Activated T-helper 1 cell treated with Interleukin-2 at 50 U/mL for 16 hours (primary cell): ENCODE measurements around the gene IL18RAP.

ENCODE experiments used
- DNase-seq: peaks from one replicate; pipeline ENCODE4 v3.0.0-alpha.2; 2020; ENCODE audit warnings: low read depth

The IL18RAP gene

DNA sequence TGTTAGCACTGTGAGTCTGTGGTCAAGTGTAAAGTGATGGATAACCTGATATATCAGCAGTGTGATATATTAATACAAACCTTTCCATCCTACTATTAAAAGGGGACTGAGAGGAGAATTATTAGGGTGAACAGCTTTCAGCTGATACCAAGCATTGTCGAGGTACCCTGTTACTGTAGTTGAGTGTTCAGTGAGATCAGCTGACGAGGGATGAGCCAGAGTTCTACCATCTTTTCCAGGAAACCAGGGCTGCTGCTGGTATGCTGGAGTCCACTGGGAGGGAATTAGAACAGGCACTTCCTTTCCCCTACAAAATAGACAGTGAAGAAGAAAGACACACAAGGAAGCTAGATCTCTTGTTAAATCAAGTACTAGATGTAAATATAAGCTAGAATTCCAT lies 408 bp downstream of the IL18RAP start:
- no peak for DNase-seq

DNA sequence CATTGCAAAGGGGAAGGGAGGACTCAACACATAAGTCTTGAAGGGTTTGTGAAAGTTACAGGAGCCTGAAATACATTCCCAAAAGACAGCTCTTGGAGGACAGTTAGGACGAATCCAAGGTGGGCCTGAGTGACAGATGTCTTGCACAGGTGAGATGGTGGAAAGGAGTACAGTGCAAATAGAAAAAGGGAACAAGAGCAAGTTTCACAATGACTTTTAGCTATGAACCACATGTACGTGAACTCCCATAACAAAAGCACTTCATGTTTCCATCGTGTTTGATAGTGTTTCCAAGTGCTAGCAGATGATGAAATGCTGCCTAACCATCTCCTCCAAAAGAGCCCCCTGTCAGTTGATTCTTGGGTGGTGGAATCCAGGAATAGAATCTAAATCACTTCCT lies 1.8 kb downstream of the IL18RAP start:
- DNase-seq = no peak

DNA sequence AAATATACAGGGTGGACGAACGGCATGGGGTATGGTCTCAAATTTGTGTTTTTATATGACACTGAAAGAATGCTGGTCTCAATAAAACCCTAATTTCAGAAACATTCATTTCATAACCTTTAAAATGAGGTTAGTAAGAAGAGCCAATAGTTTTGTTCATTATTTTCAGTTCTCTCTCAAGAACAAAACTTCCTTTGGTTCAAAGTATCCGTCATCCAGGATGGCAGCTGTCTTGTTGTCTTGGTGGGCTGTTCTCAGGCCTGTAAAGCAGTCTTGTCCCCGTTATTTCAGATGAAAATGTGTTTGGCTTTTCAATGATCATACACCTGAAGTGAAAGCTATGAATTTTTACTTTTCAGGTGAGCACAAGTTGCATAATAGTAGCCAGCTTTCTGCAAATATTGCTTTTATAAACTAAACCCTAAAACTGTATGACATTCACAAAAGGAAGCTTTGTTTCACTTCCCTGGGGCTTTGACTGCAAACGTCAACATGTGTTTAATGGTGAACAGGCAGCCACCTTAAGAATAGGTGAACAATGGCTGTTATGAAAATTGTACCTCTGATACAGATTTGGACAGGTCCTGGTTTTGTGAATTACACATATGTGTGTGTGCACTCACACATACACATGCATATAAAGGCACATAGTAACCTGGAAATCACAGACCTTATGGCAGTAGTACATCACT lies 2.6 kb downstream of the IL18RAP start:
- DNase-seq = no peak

DNA sequence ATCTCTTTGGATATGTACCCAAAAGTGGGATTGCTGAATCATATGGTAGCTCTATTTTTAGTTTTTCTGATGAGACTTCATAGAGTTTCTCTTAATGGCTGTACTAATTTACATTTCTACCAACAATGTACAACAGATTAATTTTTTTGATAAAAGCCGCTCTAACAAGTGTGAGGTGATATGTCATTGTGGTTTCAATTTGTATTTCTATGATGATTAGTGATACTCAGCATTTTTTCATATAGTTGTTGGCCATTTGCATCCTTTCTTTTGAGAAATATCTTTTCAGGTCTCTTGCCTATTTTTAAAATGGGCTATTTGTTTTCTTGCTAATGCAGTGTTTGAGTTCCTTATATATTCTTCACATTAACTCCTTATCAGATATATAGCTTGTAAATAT lies 4.3 kb downstream of the IL18RAP start:
- DNase-seq = no peak

DNA sequence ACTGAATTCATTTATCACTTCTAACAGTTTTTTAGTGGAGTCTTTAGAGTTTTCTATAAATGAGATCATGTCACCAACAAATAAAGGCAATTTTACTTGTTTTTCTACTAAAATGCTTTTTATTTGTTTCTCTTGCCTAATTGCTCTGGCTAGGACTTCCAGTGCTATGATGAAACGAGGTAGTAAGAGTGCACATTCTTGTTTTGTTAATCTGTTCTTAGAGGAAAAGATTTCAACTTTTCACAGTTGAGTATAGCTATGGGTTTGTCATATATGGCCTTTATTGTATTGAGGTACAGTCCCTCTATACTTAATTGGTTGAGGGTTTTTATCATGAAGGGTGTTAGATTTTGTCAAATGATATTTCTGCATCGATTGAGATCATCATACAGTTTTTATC lies 5.6 kb downstream of the IL18RAP start:
- no peak for DNase-seq

DNA sequence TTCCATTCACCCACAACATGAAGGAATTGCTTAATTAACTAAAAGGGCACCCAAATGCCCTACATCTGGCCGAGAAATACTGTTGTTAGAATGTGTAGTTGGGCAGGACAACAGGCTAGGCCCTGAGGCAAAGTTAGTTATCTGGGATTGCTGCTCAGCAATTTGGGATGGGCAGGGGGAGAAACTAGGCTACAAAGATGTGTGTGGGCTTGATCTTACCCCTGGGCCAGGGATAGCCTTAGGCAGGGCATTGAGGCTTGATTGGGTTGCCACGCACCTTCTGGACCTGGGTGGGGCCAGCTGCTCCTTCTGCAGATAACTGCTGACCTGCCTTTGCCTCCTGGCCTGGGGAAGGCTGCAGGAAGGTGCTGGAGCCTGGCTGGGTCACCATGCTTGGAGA lies 9.4 kb downstream of the IL18RAP start:
- DNase-seq = no peak

DNA sequence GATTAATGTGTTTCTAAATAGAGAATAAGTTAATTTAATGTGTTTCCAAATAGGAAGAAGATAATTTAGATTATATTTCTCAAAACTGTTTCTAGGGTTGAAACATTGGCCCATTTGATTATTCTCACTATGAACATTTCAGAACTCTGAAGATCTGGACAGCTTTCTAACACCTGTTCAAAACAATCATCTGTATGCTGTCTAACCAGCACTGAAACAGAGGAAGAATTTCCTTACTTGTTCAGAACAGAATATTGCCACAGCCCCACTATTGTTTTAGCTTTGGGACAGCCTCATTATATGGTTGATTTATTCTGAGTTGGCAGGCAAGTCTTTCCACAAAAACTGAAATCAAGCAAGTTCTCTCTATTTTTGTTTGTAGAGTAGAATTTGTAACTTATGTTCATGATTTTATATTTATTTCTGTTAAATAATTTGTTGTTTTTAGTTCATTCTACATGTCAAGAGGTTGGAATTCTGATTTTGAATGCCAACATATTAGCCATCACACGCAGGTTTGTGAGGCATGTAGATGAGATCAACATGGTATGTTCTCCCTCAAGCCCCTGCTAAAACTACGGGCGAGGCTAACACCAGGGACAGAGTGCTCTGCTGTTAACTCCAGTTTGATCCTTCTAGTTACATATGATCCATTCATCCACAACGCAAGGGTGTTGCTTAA lies 11.2 kb downstream of the IL18RAP start:
- no peak for DNase-seq

DNA sequence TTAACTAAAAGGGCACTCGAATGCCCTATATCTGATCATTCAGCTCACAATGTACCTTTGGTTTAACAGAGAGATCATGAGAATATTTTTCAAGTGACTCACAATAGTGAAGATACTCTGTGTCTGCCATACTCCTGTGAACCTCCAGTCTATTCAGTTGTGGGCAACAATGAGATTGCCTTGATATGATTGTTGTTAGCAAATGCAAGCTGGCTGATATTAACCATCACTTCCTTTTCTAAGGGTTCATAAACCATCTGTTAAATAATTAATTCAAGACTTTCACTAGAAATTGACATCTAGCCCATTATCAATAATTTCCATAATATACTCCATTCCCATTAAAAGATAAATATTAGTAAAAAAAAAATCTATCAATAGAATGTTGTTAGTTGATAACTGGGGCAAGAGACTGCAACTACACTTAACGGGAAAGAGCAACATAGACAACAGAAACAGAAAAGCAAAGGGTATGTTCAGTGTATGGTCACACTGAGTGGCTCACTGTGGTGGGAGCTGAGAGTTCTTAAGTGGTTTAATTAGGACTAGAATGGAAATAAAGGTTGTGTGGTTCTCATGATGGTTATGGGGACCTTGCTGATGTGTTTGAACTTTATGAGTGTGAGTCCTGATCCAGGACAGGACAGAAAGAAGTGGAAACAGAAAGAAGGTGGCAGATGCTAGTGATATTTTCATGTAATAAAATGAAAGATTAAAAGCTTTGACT lies 11.9 kb downstream of the IL18RAP start:
- no peak for DNase-seq

DNA sequence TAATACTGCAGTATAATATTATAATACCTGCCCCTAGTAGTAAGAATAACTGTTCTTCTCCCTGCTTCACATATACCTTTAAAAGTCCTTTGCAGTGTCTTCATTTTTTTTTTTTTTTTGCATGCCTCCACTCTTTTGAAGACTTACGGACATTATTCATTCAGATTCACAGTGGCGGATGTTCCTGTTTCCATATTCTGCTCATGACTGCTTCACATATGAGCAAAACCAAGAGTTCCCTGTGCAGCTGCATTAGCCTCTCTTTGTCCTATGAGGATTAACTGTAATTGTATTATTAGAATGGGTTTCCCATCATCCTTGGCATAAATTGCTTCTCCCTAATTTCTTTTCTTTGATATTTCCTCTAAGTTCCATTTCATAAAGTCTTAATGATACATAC lies 12.8 kb downstream of the IL18RAP start:
- no peak for DNase-seq

DNA sequence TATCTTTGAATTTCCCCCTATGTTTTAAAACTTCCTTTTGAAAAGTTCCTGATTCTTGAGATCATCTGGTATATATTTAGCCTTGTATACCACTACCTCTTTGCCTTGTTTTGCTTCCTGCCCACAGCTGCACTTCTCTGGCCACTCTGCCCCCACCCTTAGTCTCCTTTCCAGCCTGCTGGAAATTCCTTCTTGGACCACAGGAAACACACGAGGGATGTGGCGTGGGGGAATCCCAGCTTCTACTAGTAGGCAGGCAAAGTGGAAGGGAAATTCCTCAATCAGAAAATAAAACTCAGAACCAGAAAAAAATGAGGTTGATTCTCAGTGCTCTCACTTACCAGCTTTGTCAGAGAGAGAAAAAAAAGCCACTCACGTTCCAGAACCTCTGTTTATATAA lies 13.4 kb downstream of the IL18RAP start:
- DNase-seq = no peak

DNA sequence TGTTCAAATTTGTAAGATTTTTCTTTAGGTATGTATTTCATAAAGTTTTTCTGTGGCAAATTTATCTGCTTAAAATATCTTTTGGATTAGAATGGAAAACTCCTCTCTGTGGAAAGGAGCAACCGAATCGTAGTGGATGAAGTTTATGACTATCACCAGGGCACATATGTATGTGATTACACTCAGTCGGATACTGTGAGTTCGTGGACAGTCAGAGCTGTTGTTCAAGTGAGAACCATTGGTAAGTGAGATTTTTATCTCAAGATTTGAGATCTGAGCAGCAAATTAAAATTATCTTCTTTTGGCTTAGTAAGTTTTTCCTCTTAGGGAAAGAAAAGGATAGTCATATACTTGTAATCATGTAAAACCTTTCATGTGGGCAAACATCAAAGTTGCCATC lies 14.2 kb downstream of the IL18RAP start:
- no peak for DNase-seq

DNA sequence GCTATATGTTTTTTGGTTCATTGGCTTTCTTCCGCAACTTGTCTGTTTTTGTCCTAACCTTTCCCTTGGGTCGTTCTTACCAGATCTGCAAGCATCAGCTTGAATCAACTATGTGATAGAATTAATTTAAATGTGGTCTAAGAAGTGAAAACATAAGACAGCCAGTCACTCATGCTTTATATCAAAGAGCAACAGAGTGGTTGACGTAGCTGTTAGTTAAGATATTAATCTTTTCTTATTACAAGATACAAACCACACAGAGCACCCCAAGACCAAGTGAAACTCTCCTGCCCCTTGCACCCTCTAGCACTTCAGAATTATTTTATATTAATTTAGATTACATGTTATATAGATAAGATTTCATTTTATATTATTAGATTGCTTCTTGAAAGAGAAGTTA lies 15.2 kb downstream of the IL18RAP start:
- DNase-seq = no peak

DNA sequence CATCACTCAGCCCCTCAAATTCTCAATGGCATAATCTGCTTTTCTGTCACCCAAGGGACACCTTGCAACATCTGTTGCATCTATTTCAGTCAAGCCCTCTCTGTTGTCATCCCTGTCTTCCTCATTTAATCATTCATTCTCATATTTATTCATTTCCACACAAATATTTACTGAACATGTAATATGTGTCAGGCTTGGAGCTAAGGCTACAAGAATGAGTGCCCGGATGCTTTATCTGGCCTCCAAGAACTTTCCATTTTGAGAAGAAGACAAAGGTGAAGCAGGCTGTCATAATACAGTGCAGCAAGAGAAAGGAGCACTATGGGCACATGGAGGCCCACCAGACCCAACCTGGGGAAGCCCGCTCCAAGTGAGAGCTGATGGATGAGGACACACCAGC lies 15.6 kb downstream of the IL18RAP start:
- DNase-seq = no peak

DNA sequence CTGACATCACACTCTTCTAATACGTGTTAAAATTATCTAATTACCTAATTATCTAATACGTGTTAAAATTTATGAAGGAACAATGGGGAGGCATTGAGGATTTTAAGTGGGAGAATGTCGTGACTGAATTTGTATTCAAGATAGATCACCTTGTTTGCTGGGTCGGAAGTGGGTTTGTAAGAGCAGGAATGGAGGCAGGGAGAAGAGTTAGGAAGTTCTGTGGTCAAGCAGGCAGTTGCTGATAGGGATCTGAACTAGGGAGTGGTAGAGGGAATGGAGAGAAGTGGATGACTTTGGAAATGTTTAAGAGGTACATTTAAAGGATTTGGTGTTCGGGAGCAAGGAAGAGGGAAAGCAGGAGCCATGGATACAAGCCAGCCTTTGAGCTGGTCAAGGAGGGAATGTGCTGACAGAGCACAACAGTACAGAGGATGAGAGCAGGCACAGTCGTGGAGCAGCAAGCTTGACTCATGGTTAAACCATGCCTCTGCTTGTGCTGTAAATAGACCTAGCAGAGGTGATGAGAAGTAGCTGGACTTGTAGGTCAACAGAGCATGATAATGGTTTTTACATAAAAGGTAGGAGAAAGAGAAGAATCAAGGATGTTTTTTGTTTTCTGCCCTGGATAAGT lies 16.2 kb downstream of the IL18RAP start:
- no peak for DNase-seq

DNA sequence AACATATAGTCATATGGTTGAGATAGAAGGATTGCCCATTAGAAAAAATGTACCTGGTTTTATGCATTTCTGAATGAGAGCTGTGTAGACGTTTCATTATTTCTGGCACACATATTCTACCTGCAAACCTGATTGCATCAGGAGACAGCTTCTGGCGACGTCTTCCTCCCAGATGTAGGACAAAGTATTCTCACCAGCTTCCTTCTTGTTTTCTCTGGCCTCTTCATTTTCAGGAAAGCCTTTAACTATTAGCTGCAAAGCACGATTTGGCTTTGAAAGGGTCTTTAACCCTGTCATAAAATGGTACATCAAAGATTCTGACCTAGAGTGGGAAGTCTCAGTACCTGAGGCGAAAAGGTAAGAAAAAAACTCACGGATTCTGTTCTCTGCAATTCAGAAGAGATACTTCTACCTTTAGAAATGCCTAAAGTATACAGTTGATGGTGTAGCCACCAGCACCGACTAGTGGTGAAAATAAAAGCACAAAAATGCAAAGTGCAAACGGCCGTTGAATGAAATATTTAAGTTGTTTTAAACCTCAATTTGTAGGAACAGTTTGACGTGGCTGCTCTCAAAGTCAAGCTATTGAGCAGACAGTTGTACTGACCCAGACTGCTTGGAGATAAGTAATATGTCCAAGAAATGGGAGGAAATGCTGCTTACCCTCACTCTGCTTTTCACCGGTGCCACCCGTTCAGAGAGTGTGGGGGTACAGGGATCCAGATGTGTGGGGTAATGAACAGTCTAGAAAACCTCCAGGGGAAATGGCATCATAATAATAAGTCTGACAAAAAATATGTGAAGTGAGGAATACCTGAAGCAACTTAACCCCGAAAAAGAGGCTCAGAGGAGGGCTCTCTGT lies 20.2 kb downstream of the IL18RAP start:
- peak; percentile 19 for DNase-seq

DNA sequence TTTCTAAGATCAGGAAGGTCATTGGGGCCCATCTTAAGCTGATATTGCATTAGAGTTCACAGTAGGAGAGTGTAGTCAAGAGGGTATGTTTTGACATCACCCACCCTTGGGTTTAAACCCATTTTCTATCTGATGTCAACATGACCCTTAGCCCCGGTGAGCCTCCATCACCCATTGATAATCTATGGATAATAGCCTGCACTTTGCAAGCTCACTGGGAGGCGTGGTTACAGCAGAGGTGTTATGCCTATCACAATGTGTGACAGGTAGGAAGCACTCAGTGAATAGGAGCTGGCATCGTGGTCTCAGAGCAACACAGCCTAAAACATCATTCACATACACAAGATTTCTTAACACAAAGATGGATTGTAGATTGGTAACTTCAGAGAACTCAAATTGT lies 21.3 kb downstream of the IL18RAP start:
- DNase-seq = no peak

DNA sequence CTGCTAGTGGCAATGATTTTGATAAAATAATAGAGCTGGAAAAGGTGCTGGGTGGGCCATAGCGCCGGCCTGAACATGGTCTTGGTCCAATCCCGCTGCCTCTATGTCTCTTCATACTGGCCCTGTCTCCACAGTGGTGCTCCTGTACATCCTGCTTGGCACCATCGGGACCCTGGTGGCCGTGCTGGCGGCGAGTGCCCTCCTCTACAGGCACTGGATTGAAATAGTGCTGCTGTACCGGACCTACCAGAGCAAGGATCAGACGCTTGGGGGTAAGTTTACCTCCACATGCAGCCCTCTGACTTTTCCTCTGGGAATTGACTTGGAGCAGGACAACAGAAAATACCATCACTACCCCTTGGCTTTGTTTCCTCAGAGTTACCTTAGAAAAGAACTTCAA lies 24.0 kb downstream of the IL18RAP start:
- DNase-seq = no peak

DNA sequence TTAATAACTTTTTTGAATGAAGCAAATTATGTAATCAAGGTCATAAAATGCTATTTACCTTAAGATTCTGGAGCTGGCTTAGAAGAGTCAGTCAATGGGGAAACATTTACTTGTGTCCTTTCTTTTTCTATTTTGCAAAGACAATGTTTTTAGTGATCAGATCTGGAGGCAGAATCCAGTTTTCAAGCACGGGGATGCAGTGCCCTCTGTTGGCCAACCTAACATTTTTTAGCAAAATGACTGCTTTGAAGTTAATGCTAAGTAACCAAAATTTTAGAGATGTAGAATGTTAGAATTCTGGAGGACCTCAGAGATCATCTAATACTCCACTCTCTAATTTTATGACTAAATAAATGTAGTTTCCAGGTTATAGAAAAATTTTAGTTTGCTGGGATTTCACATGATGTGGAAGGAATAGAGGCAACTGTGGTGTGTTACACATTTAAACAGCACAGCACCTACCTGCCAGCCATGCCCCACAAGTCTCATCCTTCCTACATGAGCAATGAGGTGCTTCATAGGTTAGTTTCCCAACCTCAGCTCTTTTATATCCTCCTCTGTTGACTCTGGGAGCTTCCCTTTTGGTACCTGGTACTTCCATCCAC lies 26.5 kb downstream of the IL18RAP start:
- DNase-seq = peak; percentile 36

DNA sequence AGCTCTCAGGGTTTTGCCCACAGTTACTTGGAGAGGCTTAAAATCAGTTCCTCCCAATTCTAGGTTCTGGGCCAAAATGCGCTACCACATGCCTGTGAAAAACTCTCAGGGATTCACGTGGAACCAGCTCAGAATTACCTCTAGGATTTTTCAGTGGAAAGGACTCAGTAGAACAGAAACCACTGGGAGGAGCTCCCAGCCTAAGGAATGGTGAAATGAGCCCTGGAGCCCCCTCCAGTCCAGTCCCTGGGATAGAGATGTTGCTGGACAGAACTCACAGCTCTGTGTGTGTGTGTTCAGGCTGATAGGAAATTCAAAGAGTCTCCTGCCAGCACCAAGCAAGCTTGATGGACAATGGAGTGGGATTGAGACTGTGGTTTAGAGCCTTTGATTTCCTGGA lies 29.0 kb downstream of the IL18RAP start:
- no peak for DNase-seq

DNA sequence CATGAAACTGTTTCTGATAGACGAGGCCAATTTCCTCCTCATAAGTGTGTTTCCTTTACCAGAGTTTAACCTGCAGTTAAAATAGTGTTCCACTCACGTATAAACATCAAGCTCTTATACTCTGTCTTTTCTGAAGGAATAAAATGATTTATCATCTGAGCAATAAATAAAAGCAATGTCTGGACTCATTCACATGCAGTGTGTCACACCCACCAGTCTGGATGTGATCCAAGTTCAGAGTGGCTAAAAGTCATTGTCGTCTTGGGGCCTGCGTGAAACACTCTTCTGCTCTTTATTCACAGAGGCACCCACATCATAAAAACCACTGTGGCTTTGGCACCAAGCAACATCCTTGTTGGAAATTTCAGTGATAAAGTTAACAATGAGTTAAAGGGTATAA lies 30.5 kb downstream of the IL18RAP start:
- no peak for DNase-seq

DNA sequence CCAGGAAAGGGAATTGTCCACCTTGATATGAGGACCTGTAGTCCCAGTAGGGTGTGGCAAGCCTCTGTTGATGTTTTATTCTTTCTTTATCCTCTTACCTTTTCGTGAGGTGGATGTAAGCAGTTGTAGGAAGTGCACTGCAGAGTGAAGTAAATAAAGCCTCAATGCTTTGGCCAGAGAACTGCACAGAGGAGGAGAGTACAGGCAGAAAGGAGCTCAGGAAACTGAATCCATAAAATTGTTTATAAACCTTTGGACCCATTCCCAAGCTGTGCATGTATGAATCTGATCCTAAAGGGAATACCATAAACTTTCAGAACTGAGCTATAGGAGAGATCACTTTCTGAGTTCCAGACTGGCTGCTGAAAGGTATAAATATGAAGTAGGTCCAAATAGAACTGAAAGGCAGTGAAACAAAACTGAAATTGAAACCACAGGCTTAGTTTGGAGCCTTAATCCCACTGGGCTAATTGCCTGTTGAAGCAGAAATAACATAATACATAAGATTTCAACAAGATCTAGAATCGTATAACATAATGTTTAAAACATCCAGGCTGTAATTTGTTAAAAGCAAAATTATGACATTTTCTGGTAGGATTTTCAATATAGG lies 32.2 kb downstream of the IL18RAP start:
- no peak for DNase-seq
